Medulla oblongata (tissue), 1 donor: ENCODE results near the gene SLC5A6.
A peak's percentile ranks its signal among the peaks of the same experiment; 100 is the strongest.
"Not testable (repeated sequence)": the region's sequence is repeated elsewhere in the genome, so short reads cannot be mapped to it uniquely, and the experiment has no call there.

Experiments used
- DNase-seq: peaks from one replicate; pipeline ENCODE4 v3.0.0-alpha.2; 2015; ENCODE audit errors: extremely low spot score

Gene SLC5A6

GRCh38 chr2:27205206-27205605 lies 6.9 kb downstream of the SLC5A6 start:
- DNase-seq: no peak

GRCh38 chr2:27204566-27204965 lies 7.5 kb downstream of the SLC5A6 start:
- no peak for DNase-seq

DNA sequence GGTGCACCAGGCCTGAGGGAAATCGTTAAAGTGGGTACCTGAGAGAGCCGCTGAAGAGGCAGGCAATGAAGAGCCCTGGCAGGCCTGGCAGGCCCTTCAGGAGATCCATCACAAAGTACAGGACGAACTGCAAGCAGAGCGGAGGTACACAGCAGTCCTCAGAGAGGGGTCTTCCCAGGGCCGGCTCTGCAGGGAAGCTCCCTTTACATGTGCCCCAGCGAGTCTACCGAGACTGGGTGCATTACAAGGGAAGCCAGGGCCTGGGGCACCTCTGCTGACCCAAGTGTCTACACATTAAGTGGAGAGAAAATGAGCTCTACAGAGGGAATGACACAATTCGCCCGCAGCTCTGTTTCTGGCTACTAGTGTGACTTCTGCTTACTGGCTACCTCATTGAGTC lies 8.3 kb downstream of the SLC5A6 start:
- no peak for DNase-seq

DNA sequence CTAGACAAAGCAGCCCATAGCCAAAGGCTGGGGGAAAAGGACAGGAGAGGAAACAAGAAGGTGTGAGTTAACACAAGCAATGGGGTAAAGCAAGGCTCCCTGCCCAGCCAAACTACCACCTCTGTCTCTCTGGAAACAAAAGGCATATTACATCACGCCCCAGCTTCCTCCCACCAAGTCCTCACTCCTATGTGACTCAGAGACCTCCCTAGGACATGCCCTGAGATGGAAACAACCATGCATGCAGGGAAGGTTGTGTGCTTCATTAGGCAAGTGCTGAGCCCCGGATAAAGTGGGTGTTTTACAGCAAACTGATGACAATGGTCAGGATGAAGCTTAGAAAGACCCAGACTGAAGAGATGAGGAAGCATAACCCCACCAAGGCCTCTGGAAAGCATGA lies 9.2 kb downstream of the SLC5A6 start:
- no peak for DNase-seq

GRCh38 chr2:27201675-27202074 lies 10.4 kb downstream of the SLC5A6 start:
- no peak for DNase-seq

GRCh38 chr2:27199241-27199640 lies 12.8 kb downstream of the SLC5A6 start:
- DNase-seq: no peak

DNA sequence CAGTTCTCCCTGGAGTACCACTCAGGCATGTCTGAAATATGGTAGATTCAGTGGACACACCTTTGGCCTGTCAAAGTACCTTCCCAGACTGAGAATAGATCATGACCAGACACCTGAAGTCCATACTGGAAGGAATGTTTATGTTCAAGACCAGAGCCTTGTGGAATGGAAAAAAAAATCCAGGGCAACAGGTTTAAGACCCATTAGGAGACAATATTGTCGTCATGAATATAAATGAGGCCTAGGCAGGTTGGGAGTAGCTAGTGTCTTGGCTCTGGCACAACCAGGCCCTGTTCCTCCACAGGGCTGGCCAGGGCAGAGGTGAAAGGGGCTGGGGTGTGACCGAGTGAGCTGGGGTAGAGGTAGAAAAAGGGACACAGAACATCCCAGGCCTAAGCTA lies 13.4 kb downstream of the SLC5A6 start:
- DNase-seq: no peak

GRCh38 chr2:27198068-27198467 lies 14.0 kb downstream of the SLC5A6 start:
- DNase-seq: not testable (repeated sequence)

DNA sequence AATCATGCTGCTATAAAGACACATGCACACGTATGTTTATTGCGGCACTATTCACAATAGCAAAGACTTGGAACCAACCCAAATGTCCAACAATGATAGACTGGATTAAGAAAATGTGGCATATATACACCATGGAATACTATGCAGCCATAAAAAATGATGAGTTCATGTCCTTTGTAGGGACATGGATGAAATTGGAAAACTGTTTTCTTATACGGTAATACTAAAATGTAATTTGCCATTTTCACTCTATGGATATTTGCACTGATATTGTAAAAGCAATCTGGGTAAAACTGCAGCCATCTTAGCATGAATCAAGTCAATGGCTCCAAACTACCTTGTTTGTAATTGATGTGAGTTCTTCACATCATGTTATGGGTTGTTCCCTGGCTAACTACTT lies 16.3 kb downstream of the SLC5A6 start:
- DNase-seq: not testable (repeated sequence)

DNA sequence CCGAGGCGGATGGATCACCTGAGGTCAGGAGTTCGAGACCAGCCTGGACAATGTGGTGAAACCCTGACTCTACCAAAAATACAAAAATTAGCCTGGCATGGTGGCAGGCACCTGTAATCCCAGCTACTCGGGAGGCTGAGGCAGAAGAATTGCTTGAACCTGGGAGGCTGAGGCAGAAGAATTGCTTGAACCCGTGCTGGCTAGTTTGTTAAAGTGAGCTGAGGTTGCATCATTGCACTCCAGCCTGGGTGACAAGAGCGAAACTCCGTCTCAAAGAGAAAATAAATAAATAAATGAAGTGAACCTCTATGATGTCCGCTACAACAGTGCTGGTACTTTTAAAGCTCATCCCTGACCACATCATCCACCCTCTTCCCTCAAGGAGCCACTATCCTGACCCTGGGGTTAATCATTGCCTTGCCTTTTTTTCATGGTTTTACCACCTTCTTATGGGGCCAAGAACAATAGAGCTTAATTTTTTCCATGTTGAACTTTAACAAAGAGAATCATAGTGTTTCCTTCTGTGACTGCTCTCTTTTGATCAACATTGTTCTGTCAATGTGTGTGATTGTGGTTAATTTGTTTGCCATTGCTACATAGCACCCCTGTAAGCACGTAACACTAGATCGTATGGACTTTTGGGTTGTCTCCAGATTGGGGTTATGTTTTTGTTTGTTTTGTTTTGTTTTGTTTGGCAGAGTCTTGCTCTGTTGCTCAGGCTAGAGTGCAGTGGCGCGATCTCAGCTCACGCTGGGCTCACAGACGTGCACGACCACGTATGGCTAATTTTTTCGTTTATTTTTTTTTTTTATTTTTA lies 17.3 kb downstream of the SLC5A6 start:
- DNase-seq: no peak

- DNase-seq: peak; percentile 66
These were observed 20.8 kb downstream of the SLC5A6 start for GRCh38 chr2:27191070-27191829.

DNA sequence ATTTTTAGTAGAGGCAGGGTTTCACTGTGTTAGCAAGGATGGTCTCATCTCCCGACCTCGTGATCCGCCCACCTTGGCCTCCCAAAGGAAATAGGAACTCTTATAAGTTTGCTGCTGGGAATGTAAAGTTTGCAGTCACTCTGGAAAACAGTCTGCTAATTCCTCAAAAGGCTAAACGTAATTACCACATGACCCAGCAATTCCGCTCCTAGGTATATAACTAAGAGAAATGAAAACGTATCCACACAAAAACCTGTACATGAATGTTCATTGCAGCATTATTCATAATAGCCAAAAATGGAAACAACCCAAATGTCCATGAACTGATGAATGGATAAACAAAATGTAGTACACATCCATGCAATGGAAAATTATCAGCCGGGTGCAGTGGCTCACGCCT lies 22.1 kb downstream of the SLC5A6 start:
- DNase-seq: no peak

GRCh38 chr2:27186613-27187345 lies 25.3 kb downstream of the SLC5A6 start:
- DNase-seq: no peak

- peak; percentile 35 for DNase-seq
These were observed 26.6 kb downstream of the SLC5A6 start for GRCh38 chr2:27185331-27186026.

GRCh38 chr2:27184115-27184514 lies 28.0 kb downstream of the SLC5A6 start:
- DNase-seq: no peak

GRCh38 chr2:27182346-27182745 lies 29.7 kb downstream of the SLC5A6 start:
- no peak for DNase-seq

- no peak for DNase-seq
These were observed 32.6 kb downstream of the SLC5A6 start for GRCh38 chr2:27179344-27180000.

GRCh38 chr2:27178469-27178868 lies 33.6 kb downstream of the SLC5A6 start:
- DNase-seq: no peak

DNA sequence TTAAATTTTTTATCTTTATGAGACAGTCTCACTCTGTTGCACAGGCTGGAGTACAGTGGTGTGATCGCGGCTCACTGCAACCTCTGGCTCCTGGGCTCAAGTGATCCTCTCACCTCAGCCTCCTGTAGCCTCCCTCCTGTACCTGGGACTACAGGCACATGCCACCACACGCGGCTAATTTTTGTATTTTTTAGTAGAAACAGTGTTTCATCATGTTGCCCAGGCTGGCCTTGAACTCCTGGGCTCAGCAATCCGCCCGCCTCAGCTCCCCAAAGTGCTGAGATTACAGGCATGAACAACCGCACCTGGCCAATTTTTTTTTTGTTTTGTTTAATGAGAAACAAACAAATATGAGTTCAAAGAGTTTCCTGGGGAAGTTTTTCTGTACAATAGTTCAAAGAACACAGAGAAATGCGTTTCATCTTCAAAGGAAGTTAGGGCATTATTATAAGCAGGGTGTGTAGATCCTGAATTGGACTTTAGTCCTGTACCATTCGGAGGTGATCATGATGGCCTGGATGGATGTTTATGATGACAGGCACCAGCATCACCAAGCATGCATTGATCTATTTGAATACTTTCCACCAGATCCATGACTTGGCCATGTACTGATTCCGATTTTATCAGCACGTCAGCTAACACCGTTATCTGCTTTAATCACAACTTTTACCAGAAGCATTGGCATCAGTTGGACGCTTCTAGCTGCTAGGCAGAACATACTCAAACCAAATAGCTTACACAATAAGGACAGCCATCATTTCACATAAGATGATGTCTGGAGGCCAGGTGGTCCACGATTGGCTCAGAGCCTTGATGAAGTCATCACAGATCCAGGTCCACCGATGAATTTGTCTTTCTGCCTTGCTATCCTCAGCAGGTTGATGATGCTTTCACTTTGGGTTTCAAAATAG lies 34.4 kb downstream of the SLC5A6 start:
- DNase-seq: no peak

- DNase-seq: not testable (repeated sequence)
These were observed 36.3 kb downstream of the SLC5A6 start for GRCh38 chr2:27175781-27176180.
